ENCODE results near the gene RGS17. TPM values are rescaled to one million over a fixed set of nuclear protein-coding genes. Genes with fewer than 3 reads are reported as not detected.

The RGS17 gene
- total RNA-seq, 4 donors from 2014 or later = 0.06 to 0.83 (median 0.34) TPM

DNA sequence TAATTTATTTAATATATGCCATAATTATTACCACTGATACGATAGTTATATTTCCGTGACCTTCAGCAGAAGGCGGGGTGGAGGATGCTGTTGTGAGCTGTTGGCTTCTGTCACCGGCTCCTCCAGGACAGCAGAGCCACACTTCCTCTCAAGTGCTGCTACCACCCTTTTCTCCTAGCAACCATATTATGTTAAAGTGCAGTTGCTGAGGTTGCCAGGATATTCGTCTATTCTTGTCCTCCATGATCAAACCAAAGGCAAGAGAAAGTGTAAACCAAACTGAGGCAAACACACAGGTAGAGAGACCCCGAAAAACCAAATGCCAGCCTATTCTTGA is 27.8 kb downstream of the RGS17 start:
- no peak for TF ChIP-seq POLR2AphosphoS5 (IDR thresholded peaks at IDR 0.05)
- TF ChIP-seq CTCF (IDR thresholded peaks at IDR 0.05) = no peak
- TF ChIP-seq EP300 (IDR thresholded peaks at IDR 0.05) = no peak
- TF ChIP-seq POLR2A (IDR thresholded peaks at IDR 0.05; ENCODE audit: low read depth) = no peak
- H3K4me3 ChIP-seq = no peak overlapping the region
- DNase-seq (ENCODE audit: extremely low spot score) = no peak
- H3K9me3 ChIP-seq = no peaks in the 10 kb centered on the region
- no peaks in the 10 kb centered on the region for H3K27me3 ChIP-seq
- no peak overlapping the region for H3K27ac ChIP-seq (replicated peaks in 1 of 4)
- intact Hi-C loops (cut with DNase I) = no loop called here
- 58% methylated on average over 6 of the region's 6 CpGs for WGBS
- no peaks in the 10 kb centered on the region for H3K36me3 ChIP-seq
- H3K4me1 ChIP-seq = peaks cover 0 to 5% (median 0%) of the 10 kb centered on the region in 4 donors

DNA sequence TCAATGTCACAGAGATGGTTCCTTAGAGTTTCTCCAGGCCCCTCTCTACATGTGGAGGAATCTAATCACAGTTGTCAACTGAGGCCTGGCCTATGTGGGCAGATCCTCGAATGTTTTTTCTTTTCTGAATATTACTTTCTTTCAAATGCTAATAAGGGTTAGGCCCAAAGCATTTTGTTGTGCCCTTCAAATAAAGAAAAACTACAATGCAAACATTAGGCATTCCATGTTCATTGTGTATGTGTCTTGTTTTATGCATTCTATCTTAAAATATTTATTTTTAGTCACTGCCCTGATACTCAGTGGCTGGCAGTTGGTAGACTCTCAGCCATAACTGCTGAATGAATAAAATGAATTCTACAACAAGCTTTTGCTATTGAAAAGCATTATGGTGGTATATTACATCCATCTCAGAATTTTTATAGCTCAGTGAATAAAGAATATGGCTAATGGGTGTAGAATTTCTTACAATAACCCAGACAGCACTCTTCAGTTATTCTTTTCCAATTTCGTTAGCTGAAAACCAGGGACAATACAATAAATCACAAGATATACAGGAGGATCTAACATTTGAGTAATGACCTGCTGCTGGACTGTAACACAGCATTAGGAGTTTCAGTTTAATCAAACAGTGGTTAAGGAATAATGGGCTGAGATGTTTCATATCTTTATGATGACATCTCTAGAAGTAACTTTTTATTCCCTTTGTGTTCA is 28.3 kb downstream of the RGS17 start:
- TF ChIP-seq CTCF (IDR thresholded peaks at IDR 0.05) = no peak
- TF ChIP-seq POLR2A (IDR thresholded peaks at IDR 0.05; ENCODE audit: low read depth) = no peak
- no peak for TF ChIP-seq EP300 (IDR thresholded peaks at IDR 0.05)
- no peak for TF ChIP-seq POLR2AphosphoS5 (IDR thresholded peaks at IDR 0.05)
- Histone ChIP-seq H3K4me1 (peaks cover 0 to 5% (median 0%) of the 10 kb centered on the region in 4 donors), H3K27ac (replicated peaks in 1 of 4) (no peak overlapping the region), H3K36me3 (no peaks in the 10 kb centered on the region), H3K27me3 (no peaks in the 10 kb centered on the region), H3K9me3 (no peaks in the 10 kb centered on the region), H3K4me3 (no peak overlapping the region)
- 56% methylated on average over 2 of the region's 2 CpGs for WGBS
- no peak for DNase-seq (ENCODE audit: extremely low spot score)
- intact Hi-C loops (cut with DNase I) = no loop called here

GRCh38 chr6:153101461-153101860 is 29.6 kb downstream of the RGS17 start:
- H3K36me3 ChIP-seq = no peaks in the 10 kb centered on the region
- intact Hi-C loops (cut with DNase I) = no loop called here
- H3K27ac ChIP-seq (replicated peaks in 1 of 4) = no peak overlapping the region
- no peak overlapping the region for H3K4me3 ChIP-seq
- 91% methylated on average over 5 of the region's 5 CpGs for WGBS
- no peaks in the 10 kb centered on the region for H3K27me3 ChIP-seq
- DNase-seq (ENCODE audit: extremely low spot score) = no peak
- TF ChIP-seq POLR2AphosphoS5 (IDR thresholded peaks at IDR 0.05) (no peak), CTCF (IDR thresholded peaks at IDR 0.05) (no peak), EP300 (IDR thresholded peaks at IDR 0.05) (no peak)
- peaks cover 0 to 5% (median 0%) of the 10 kb centered on the region in 4 donors for H3K4me1 ChIP-seq
- H3K9me3 ChIP-seq = no peaks in the 10 kb centered on the region

- Histone ChIP-seq H3K27ac (replicated peaks in 1 of 4) (no peak overlapping the region), H3K27me3 (no peaks in the 10 kb centered on the region), H3K4me1 (peaks cover 0 to 4% (median 0%) of the 10 kb centered on the region in 4 donors), H3K4me3 (no peak overlapping the region), H3K36me3 (no peaks in the 10 kb centered on the region), H3K9me3 (no peaks in the 10 kb centered on the region)
- TF ChIP-seq POLR2AphosphoS5 (IDR thresholded peaks at IDR 0.05) (no peak), EP300 (IDR thresholded peaks at IDR 0.05) (no peak), CTCF (IDR thresholded peaks at IDR 0.05) (no peak), POLR2A (IDR thresholded peaks at IDR 0.05; ENCODE audit: low read depth) (no peak)
- no peak for DNase-seq (ENCODE audit: extremely low spot score)
- WGBS = 83% methylated on average over 3 of the region's 3 CpGs
- intact Hi-C loops (cut with DNase I) = no loop called here
These were observed 31.4 kb downstream of the RGS17 start for GRCh38 chr6:153099636-153100035.

DNA sequence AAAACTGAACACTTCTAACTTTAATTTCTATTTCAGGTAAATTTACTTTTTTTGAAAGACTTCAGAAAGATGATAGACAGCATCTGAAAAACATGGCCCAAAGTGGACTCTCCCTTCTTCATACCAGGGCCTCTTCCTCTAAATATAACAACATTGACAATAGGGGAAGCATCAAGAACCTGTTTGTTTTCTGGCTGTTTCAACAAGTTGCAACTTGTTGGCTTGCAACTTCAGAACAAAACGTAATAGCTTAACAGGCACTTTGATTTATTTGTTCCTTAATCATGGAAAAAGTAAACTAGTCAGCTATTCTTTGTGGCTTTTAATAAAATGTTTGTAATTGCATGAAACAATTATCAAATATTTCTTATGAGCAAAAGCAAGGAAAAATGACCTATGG is 34.3 kb downstream of the RGS17 start:
- WGBS = 56% methylated on average over 1 of the region's 1 CpG
- Histone ChIP-seq H3K36me3 (no peaks in the 10 kb centered on the region), H3K9me3 (no peaks in the 10 kb centered on the region), H3K27me3 (no peaks in the 10 kb centered on the region), H3K4me1 (peaks cover 0 to 8% (median 0%) of the 10 kb centered on the region in 4 donors), H3K4me3 (no peak overlapping the region), H3K27ac (replicated peaks in 1 of 4) (no peak overlapping the region)
- intact Hi-C loops (cut with DNase I) = no loop called here
- DNase-seq (ENCODE audit: extremely low spot score) = no peak
- TF ChIP-seq EP300 (IDR thresholded peaks at IDR 0.05) = no peak
- TF ChIP-seq POLR2AphosphoS5 (IDR thresholded peaks at IDR 0.05) = no peak
- TF ChIP-seq POLR2A (IDR thresholded peaks at IDR 0.05; ENCODE audit: low read depth) = no peak
- no peak for TF ChIP-seq CTCF (IDR thresholded peaks at IDR 0.05)

Data from esophagus muscularis mucosa (tissue), 4 donors.